ENCODE data around the gene UBTFL1.

Gene UBTFL1

GRCh38 chr11:90135016-90135415, 49.3 kb downstream of the UBTFL1 start:
- Mint-ChIP-seq H3K27me3 (peaks cover 31% of the 10 kb centered on the region), H3K4me3 (no peak overlapping the region), H3K9me3 (no peaks in the 10 kb centered on the region), H3K4me1 (ENCODE audit: low read depth) (peaks cover 11% of the 10 kb centered on the region), H3K27ac (no peak overlapping the region), H3K36me3 (ENCODE audit: low read depth) (no peaks in the 10 kb centered on the region)
- intact Hi-C loops (cut with micrococcal nuclease): no loop called here

Measured in dendritic cell treated with granulocyte-macrophage colony-stimulating factor and Interleukin-4, amounts not matched to agents 40 ng/mL and 50 ng/mL, for 4 days (primary cell).